ENCODE results near the gene FILIP1.

- TF ChIP-seq EP300 (IDR thresholded peaks at IDR 0.05) (no peak), CTCF (IDR thresholded peaks at IDR 0.05) (no peak)
Observed at GRCh38 chr6:75372884-75373283, 120.7 kb downstream of the FILIP1 start.

All from ovary (tissue), 3 donors.